HG03432 (cell line): ENCODE data around the gene POC1A.
"Not testable (repeated sequence)": the region's sequence is repeated elsewhere in the genome, so short reads cannot be mapped to it uniquely, and the experiment has no call there.

Source experiments
- ATAC-seq: cut with Tn5 transposase; IDR thresholded peaks from one replicate; pipeline ENCODE4 v1.9.1; 2021; ENCODE audit warnings: mild to moderate bottlenecking, moderate library complexity; ENCODE audit not compliant: unreplicated experiment

Gene POC1A

DNA sequence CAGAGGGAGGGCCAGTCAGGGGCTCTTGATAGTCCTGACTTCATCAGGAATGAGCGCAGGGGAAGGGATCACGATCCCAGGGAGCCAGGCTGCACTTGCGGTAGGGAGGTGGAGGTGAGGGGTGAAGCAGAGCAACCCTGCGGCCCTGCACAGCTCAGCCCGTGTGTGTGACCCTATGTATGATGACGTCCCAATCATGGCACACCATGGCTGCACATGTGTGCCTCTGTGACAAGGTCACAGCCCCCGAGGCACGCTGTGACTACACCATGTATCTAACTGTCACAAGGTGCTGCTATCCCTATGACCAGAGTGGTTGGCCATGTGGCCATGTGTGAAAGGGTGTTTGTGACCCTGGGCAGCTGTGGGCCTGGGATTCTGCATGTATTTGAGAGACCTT, 30.5 kb upstream of the POC1A start:
- no peak for ATAC-seq

DNA sequence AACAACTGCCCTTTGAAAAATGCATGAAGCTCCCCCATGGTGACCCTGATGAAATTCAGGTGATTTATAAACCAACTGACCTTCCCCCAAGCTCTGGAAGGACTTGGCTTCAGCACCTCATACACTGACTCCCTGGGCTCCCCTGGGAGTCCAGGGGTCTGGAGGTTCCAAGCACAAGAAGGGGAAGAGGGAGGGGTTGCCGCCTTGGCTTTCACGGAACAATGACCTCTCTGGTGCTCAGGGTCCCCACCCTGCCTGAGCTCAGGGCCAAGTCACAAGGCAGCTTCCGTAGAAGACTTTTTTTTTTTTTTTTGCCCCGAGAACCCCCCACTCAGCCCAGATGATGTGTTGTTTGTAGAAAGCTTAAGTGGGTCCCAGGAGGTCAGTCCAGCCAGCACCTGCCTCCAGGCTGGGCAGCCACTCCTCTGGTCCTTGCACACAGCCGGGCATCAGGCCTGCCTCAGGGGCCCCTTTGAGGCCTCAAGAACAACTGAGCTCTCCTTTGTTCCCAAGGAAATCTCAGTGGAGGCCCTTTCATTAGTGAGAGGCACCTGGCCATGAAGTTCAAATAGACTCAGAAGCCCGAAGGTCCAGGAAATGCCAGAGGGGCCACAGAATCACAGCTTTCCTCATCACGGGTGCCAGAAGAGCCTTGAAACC, 29.7 kb upstream of the POC1A start:
- ATAC-seq, result no peak

DNA sequence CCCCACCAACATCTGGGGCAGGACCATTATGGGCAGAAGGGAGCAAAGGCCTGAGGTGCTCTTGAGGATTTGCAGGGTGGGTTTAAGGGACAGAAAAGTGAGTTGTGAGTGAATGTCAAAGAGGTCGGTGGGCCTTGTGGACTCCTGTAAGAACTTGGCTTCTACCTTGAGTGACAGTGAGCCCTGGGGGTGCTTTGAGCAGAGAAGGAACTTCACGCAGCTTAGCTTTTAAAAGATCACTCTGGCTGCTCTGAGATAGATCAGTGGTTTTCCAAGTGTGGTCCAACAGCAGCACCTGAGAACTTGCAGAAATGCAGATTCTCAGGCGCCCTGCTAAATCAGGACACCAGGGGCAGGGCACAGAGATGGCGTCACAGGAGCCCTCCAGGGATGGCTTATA, 28.5 kb upstream of the POC1A start:
- ATAC-seq, result no peak

DNA sequence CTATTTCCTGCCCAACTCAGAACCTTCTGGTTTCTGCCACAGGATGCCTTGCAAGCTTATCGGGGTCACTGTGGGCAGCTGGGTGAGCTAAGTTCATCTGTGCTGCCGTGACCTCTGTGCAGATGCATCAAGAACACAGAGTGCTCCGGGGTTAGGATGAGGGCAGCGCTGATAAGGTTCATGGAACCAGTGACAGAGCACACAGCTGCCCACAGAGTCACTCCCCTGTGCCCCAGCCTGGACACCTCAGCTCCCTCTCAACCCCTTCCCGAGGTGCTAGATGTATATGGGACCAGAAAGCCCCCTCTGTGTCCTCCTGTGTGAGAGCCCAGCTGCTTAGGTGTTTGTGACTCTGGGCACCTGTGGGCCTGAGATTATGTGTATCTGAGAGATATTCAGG, 28.0 kb upstream of the POC1A start:
- no peak for ATAC-seq

DNA sequence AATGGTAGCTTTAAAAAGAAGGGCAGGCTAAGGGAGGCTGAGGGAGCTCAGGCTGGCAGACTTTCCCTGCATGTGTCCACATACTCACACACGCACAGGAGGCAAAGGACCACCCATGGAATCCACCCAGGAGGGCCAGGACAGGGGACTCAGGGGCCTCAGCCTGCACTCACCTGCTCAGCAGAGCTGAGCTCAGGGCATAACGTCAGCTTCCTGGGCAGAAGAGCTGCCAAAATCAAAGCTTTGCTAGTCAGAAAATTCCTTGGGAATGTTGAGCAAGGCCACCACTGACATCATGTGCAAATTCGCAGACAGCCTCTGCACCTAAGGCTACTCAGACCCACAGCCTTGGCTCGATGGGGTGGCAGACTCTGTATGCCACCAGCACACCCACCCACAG, 27.3 kb upstream of the POC1A start:
- ATAC-seq, result no peak

DNA sequence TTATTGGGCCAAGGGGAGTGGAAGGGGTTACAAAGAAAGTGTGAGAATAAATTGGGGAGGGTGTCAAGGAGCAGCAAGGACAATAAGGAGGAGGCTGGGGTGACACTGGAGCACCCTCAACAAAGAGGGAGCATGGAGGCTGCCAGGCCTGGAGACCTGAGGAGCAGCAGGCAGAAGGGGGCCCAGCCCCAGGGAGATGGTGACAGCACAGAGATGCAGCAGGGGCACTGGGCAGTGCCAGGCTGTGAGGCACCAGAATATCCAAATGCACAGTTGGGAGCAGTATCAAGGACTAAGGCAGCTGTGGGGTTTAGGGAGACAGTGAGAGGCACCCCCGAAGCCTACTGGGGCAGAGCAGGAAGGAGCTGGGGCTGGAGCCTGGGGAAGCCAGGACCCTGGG, 24.3 kb upstream of the POC1A start:
- ATAC-seq, result no peak

DNA sequence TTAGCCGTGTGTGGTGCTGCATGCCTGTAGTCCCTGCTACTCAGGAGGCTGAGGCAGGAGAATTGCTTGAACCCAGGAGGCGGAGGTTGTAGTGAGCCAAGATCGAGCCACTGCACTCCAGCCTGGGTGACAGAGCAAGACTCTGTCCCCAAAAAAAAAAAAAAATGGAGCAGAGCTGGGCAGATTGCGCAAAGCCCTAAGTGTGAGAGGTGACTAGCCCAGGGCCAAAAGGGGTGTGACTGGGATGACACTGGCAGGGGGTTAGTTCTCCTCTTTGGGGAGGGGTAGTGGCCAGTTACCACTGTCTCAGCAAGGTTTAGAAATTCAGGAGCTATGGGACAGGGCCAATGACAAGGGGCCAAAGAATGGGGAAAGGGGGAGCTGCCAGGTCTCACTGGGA, 23.9 kb upstream of the POC1A start:
- ATAC-seq, result not testable (repeated sequence)

DNA sequence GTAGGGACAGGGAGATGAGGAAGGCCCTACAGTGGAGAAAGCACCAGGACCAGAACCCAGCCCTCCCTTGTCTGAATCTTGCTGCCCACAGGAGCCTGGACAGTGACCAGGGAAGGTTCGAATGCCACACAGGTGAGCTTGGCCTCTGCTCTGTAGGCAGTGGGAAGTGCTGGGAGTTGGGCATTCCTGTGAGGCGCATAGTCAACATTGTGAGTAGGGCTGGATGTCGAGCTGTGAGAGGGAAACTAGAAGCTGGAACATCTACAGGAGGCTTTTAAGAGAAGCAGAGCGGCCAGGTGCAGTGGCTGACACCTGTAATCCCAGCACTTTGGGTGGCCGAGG, 23.4 kb upstream of the POC1A start:
- no peak for ATAC-seq

DNA sequence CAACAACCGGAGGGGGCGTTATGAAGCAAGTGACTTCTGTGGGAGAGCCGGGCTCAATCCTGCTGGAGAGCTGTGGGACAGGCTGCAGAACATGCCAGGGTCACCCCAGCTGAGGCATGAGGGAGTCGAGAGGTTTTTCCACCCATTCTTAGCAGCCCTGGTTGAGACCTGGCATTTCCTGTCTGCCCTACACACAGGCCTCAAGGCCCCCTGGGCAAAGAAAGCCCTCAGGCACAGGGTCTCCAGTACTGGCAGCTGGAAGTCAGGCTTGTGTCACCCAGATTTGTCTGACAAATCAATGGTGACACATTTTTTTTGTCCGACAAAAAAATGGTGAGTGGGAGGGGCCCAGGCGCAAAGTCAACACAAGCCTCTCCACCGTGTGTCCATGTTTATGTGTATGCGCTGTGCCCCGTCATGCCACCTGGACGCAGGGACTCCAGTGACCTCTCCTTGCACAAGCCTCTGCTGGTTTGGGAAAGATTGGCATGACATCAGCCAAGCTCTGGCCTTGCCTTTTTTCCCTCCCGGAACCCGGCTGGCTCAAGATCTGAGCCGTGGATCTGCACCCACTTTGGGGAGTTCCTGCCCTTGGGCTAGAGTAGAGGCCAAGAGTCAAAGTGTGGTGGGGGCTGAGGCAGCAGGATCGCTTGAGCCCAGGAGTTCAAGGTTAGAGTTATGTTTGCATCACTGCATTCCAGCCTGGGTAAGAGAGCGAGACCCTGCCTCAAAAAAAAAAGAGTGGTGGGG, 22.9 kb upstream of the POC1A start:
- no peak for ATAC-seq

DNA sequence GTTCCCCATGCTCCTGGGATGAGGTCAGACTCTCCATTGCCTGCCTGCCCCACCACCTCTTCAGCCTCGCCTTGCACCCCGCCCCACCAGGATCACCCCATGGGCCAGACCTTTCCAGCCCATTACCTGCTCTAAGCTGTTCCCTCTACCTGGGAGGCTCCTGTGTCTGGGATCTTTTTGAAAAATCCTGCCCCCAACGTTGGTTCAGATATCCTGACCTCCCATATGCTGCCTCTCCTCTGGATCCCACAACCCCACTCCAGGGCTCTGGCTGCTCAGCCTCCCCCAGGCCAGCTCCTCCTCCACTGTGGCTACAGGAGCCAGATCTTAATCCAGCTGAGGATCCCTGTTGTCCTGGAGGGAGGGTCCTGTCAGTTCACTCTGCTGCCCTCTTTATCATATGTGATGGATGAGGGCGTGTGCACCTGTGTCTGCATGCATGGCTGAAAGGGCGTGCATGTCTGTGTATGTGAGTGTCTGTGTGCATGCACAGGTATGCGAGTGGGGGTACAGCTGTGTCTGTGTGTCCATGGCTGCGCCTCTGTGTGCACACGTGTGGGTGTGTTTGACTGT, 22.0 kb upstream of the POC1A start:
- ATAC-seq, result no peak

DNA sequence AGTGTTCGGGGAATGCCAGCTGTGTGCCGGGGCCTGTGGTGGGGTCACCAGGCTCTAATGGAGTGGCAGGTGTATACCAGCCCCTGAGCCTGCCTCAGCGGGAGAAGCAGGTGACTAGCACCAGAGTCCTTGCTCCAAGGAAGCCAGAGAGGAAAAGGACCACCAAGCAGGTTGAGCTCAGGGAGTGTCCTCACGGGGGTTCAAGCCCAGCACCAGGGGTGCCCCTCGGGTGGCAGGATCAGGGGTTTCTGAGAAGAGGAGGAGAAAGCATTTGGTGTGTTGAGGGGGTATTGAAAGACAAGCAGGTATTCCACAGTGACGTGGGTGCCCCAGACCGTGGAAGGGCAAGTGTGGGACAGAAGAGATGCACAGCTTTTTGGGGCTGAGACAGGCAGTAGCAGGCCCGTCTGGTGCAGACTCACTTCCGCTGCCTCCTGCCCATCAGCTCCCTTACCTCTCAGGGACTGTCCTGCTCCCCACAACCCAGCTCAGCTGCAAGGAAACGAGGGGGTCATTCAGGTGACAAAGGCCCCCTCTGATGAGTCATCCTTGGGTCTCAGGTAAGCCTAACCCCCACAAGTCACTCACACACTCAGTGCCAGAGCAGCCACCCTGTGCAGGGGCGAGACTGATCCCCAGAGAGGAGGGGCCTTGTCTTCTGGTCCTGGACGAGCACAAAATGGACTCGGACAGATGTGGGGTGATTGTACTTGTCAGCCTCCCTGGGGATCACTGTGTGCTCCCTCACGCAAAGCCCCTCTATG, 21.4 kb upstream of the POC1A start:
- no peak for ATAC-seq

DNA sequence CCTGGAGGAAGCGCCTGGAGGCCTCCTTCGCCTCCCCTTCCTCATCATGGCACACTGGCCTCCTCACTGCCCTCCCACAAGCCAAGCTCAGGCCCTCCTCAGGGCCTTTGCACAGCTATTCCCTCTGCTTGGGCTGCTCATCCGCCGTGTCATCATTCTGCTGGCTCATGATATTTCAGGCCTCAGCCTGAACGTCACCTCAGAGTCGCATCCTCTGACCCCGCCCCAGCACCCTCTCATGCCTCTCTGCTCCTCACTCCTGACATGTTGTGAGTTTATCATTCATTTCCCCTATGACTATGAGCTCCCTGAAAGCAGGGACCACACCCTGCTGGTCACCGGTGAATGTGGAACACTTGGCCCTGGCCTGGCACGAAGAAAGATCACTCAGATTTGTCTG, 20.7 kb upstream of the POC1A start:
- ATAC-seq, result no peak

DNA sequence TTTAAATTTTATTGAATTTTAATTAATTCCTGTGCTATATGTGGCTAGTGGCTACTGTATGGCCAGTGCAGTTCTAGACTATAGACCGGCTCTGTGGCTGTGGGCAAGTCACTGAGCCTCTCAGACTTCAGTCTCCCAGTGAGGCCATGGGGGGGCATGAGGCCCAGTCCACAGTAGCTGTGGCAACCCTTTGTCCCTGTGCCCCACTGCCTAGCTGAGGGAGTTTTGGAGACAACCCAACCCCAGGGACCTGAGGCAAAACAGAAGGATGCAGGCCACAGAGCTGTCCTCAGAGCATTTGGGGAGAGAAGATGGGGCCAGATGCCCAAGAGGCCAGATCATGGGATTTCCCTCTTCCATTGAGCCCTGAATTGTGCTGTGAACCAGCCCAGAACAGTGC, 18.9 kb upstream of the POC1A start:
- no peak for ATAC-seq

DNA sequence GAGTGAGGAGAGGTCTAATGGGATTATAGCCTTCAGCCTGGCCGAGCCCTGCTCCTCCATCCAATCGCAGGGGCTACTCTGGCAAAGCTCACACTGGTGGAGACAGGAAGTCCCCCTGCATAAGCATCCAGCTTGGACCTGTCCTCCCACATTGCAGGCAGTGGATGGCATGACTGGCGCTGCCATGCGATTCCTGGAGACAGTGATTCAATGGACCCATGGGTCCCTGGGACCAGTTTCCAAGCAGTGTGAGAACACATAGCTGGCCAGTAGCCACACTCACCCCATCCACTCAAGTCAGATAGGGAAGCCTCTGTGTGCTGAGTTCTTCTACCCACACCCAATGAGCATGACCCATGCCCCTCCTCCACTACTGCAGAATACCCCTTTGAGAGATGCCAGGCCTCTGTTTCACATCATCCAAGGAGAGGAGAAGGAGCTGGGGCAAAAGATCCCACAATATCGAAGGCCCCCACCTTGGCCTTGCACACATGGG, 18.1 kb upstream of the POC1A start:
- ATAC-seq, result no peak

DNA sequence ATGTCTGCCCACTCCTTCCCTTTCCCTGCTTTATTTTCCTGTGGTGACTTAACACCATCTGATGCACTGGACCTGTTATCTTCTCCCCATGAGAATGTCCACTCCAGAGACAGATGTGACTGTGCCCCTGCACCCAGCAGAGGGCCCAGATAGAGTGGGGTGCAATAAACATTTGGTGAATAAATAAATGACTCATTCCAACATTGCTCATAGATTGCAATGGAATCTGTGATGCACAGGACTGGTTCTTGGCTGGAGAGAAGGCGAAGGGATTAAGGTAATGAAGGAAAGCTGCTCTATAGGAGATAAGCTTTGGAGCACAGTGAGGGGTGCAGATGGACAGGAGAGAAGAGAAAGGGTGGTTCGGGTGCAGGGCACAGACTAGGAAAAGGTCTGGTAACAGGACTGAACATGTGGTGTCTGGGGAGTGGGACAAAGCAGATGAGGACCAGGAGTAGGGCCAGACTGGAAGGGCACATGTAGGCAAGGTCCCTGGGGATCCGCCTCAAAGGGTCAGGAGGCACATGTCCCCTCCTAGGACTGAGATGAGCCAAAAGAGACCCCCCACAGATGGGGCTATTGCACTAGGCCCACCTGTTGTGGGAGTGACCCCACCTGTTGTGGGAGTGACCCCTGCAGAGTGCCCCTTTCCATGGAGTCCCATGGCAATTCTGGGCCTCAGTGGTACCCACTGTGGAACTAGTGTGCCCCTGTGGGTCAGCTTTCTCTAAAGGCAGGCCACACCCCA, 17.5 kb upstream of the POC1A start:
- ATAC-seq, result no peak

DNA sequence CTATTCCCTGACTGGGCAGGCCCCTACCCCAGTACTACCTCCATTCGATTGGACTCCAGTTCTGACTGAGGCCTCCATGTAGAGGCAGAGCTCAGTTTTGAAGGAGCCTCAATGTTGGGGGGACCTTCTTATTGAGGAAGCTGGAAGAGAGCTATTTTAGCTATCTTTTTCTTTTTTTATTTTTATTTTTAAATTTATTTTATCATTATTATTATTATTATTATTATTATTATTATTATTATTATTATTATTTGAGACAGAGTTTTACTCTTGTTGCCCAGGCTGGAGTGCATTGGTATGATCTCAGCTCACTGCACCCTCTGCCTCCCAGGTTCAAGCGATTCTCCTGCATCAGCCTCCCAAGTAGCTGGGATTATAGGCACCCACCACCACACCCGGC, 16.0 kb upstream of the POC1A start:
- ATAC-seq, result not testable (repeated sequence)

DNA sequence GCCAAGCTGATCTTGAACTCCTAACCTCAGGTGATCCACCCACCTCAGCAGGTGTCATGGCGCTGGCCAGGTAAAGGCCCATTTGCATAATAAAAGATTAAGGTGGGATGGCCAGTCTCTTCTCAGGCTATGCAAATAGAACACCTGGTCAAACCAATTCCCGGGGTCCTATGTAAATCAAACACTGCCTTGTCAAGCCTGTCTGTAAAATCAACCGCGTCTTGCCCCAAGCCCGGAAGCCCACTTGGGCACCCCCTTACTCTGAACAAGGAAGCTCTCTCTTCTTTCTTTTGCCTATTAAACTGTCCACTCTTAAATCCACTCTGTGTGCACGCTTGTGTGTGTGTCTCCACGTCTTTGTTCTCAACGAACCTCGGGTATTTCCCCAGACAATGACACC, 13.0 kb upstream of the POC1A start:
- no peak for ATAC-seq

DNA sequence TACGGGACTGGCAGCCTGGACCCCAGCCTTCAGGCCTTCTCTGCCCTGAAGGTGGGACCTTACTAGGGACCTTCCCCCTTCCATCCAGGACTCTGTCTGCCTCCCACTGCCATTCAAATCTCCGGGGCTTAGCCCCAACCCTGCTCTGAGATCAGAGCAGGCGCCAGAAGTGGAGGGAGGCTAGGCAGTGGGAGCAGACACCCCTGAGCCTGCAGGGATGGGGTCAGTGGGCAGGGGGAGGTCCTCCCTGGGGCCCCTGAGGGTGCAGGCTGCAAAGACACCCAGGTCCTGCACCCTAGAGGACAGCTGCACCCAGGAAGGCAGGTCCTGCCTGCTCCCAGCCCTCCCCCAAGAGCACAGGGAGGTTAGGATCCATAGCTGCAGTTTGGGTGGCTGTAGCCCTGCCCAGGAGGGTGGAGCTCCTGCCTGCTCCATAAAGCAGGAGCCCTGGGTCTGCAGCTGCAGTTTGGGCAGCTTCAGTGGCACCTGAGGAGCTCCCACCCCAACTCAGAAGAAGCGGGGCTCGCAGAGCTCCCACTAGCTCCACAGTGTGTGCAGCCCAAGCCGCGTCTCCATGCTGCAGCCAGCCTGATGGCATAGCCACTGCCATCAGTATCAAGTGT, 8.1 kb upstream of the POC1A start:
- ATAC-seq, result no peak

DNA sequence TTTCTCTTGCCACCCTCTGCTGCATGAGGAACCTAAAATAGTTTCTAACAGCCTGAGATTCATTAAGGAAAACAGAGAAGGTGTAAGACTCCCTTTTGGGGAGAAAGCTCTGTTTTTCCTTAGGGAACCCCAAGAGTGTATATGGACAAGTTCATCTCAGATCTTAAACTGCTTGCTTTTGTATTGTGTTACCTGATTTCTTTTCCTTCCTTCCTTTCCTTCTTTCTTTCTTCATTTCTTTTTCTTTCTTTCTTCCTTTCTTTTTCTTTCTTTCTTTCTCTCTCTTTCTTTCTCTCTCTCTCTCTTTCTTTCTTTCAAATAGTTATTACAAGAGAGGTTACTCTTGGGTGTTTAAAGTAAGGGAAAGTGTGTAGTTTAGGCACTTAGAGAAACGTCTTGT, 5.3 kb upstream of the POC1A start:
- no peak for ATAC-seq

DNA sequence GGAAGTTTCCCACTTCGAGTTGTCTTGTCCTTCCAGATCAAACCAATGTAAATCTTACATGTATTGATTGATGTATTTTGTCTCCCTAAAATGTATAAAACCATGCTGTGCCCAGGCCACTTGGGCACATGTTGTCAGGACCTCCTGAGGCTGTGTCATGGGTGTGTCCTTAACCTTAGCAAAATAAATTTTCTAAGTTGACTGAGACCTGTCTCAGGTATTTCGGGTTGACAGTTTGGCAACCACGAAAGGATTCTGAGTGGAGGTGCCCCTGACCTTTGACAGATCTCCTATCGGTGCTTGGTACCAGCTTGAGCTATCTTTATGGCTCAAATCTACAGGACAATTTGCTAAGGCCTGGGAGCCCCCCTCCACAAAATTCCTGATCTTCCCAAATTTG, 1.7 kb upstream of the POC1A start:
- no peak for ATAC-seq
